Right ventricle myocardium superior (tissue), 1 donor: ENCODE data around the gene TNS1. TPM values are rescaled to one million over a fixed set of nuclear protein-coding genes. Genes with fewer than 3 reads are reported as not detected.
A peak's percentile ranks its signal among the peaks of the same experiment; 100 is the strongest.

Experiments used
- ATAC-seq: fragments of 200-7000 bp; cut with Tn5 transposase; one replicate; pipeline ENCODE4 v1.9.1; 2020; ENCODE audit warnings: mild to moderate bottlenecking; ENCODE audit not compliant: poor library complexity
- DNase-seq: peaks from one replicate; pipeline ENCODE4 v3.0.0-alpha.2; 2020
- intact Hi-C: fragments of 100-400 bp; cut with DNase I; formaldehyde crosslinking; loops from one replicate; pipeline ENCODE4 v1.11.2; 2022
- total RNA-seq: library from RNA; stranded (reverse); fragmentation: NEBNext Ultra II Directional; extraction: Animal tissue kit (Norgen Biotek cat#: 25700); gene quantifications from one replicate; pipeline ENCODE4 v1.2.1, GENCODE V29; 2021
- donor health status: DM: no; HTN: yes; CAD: no; lungs with severe emphysema.

TNS1 gene
- total RNA-seq, 1 donor from 2014 or later: 722 TPM

- ATAC-seq (no peak), DNase-seq (peak; percentile 42)
- intact Hi-C loops: no loop called here
Measured at GRCh38 chr2:217930761-217931563, 71.8 kb downstream of the TNS1 start.

DNA sequence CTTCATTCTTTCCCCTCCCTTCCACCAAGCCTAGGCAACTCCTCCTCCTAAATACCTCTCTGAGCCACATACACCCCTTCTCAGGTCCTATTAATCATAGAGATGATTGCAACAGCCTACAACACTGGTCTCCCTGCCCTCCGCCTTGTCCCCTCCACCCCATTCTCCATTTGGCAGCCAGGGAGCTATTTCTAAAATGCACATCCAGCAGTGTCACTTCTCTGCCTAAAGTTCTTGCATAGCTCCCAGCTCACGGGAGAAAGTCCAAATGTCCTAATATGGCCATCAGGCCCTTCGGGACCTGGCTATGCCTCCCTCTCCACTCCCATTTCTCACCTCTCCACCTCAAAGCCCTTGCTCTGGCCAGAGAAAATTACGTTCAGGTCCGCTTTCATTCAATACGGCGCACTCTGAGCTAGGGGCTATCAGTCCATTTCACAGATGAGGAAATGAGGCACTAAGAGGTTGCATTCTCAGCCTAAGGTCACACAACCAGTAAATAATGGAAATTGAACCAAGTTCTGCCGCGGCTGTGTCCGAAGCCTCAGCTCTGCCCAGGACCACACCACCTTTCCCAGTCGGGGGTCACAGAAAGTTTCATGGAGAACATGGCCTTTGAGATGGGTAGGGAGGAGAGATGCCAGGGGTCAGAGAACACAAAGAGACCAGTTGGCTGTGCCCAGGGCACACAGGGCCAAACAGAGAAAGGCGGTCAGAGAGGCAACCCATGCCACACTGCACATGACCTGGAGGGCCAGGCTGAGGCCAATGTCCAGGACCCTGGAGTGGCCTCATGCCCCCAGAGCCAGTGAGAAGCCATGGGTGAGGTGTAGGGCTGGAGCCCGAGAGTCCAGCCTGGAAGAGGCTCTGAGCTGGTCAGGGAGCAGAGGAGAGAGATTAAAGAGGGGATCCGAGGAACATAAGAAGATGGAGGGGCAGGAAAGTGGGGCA, 72.8 kb downstream of the TNS1 start:
- intact Hi-C loops: no loop called here
- peak; percentile 58 for ATAC-seq
- DNase-seq: peak; percentile 58

- ATAC-seq (peak; percentile 2), DNase-seq (peak; percentile 46)
- intact Hi-C loops: no loop called here
Measured at GRCh38 chr2:217929272-217929671, 73.5 kb downstream of the TNS1 start.

GRCh38 chr2:217928324-217929181, 74.2 kb downstream of the TNS1 start:
- ATAC-seq: peak; percentile 27
- intact Hi-C loops: no loop called here

DNA sequence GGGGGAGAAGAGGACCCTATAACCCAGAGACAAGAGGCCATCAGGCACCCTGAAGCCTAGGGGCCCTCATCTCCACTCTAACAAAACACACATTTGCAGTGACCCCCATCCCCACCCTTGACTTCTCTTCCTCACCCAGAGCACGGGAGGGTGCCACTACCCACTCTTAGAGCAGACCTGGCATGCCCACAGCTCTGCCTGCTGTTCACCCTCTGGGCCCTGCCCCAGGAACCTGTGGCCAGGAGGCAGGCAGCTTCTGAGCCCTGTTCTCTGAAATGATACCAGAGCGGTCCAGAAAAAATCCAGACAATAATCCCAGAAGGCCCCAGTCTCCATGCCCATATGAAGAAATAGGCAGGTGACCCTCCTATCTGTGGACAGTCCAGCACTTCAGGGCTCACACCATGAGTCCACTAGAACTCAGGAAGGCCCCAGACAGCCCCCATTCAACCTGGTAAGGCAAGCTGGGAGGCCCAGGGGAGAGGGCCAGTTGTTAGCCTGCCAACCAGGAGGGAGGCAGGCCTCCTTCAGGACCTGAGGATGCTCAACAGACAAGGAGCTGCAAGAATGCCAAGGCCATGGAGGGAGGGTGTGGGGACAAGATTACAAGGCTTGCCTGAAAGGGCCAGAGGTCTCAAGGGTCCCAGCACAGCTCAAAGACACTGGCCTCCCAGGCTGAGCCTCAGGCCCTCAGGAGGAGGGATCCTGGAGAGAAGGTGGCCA, 75.0 kb downstream of the TNS1 start:
- intact Hi-C loops: no loop called here
- DNase-seq (peak; percentile 51), ATAC-seq (no peak)

More at GRCh38 chr2:217928324-217929181, 74.2 kb downstream of the TNS1 start:
- peak; percentile 70 for DNase-seq

GRCh38 chr2:217926801-217927200, 76.0 kb downstream of the TNS1 start:
- ATAC-seq: no peak
- intact Hi-C loops: no loop called here

GRCh38 chr2:217924346-217924901, 78.4 kb downstream of the TNS1 start:
- DNase-seq (no peak), ATAC-seq (no peak)
- intact Hi-C loops: no loop called here

More at GRCh38 chr2:217926801-217927200, 76.0 kb downstream of the TNS1 start:
- DNase-seq: peak; percentile 30

- DNase-seq (peak; percentile 16), ATAC-seq (no peak)
- intact Hi-C loops: no loop called here
Measured at GRCh38 chr2:217923007-217923686, 79.6 kb downstream of the TNS1 start.

DNA sequence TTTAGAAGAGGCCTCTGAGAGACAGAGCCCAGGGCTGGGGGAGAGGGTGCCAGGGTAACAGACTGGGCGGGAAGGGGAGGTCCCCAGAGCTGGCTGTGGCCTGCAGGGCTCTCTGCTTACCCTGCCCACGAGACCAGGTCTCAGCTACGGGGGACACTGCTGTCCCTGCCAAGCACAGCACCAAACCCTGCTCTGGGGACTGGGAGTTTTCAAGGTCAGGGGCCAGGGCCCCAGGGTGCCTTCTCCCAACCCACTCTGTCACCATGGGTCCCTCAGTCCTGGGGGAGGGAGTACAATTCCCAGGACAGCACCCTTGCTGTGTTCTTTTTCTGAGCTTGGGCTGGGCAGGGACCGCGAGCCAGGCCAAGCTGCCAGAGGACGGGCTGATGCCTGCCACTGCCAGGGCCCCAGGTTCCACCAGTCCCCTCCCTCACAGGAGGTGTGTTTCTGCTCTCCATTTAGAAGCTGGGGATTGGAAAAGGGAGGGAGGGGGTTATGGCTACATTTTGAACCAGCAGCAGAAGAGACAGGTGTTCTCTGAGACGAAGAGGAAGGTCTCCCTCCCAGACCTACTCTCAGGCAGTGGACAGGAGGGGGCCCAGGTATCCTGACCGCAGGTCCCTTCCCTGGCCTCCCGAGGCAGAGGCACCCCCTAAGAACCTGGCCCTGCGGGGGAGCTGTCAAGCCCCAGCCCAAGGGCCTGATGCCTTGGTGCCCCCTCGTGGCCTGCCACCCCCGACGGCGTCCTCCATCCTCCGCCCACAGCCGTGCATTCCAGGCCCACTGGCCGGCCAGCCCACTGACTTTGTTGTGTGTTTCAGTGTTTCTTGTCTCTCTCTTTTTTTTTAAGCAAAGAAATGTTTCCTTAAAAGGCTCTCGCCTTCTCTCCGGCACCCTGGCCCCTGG, 80.4 kb downstream of the TNS1 start:
- peak; percentile 71 for ATAC-seq
- DNase-seq: peak; percentile 74
- intact Hi-C loops: no loop called here

- ATAC-seq: peak; percentile 67
- peak; percentile 77 for DNase-seq
- intact Hi-C loops: no loop called here
Measured at GRCh38 chr2:217920879-217921603, 81.8 kb downstream of the TNS1 start.

GRCh38 chr2:217919781-217920351, 82.9 kb downstream of the TNS1 start:
- DNase-seq: peak; percentile 54
- no peak for ATAC-seq
- intact Hi-C loops: no loop called here

DNA sequence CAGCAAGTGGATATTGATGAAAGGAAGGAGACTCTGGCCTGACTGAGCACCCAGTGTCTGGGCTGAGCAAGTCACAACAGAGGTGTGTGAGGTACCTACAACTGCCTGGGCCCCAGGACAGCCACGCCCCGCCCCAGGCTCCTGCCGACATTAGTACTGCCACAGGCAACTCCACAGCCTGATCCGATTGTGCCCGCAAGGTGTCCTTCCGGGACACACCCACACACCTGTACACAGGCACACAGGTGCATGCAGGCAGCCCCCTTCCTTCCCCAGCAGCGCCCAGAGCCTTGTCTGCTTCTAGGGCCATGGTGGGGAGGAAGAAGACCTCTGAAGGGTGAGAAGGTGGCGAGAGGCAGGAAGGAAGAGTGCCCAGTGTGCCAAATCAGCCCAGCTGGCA, 83.6 kb downstream of the TNS1 start:
- ATAC-seq (no peak), DNase-seq (peak; percentile 41)
- intact Hi-C loops: no loop called here

DNA sequence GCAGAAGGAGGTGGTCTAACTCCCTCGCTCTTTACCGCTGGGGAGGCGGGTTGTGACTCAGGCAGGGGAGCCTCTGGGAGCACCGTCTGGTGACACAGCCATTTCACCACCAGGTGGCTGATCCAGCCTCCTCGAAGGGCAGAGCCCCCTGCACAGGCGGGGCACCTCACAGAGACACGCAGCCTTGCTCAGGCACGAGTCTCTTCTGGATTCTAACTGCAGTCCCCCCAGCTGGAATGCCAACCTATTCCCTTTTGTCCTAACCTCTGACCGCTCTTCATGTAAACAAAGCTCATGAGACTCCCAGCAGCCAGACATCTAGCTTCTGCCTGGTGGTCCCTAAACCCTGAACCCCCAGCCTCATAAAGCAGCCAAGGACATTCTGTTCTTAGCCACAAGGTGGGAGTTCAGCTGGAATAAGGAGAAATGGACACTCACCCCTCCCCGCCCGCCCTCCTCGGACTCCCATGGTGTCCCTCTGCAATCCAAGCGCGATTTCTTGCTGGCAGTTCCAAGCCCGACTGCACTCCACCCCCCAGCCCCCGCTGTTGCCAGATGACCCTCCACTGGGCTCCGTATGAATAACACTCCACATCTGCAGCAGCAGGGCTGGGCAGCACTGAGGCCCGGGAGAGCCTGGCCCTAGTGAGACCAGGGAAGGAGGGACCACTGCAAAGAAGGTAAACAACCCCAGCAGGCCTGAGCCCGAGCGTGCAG, 84.3 kb downstream of the TNS1 start:
- ATAC-seq (no peak), DNase-seq (peak; percentile 65)
- intact Hi-C loops: no loop called here

DNA sequence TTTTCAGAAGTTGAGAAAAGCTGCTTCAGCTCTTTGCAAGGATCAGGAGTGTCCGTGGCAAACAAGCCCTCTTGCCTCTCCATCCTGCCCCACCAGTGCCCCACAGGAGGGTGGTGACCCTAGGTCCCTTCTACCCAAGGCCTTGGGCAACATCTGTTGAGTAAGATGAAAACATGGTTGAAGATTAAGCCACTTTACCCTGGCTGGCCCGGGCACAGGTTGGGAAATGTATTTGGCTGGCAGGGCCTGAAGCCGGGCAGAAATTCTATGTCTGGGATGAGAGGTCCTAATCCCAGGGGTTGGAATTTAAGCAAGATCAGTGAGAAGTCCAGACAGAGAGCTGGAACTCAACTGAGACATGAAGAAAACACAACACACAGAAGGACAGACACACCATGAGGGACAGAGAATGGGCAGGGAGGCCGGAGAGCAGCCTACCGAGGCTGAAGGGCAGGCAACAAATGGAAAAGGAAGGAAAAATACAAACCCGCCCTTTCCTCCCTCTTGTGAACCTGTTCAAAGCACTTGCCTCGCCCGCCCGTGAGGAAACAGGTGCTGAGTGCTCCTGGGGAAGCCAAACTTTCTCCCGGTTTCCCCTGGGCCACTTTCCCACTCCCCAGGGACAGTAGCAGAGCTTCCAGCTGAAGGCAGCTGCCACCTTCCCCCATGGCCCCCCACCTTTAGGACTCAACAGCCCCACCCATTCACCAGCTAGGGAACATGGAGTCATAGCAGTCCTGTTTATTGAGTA, 86.1 kb downstream of the TNS1 start:
- ATAC-seq (no peak), DNase-seq (peak; percentile 54)
- intact Hi-C loops: no loop called here
